Measurements from ENCODE around the gene GLT1D1.

The GLT1D1 gene

DNA sequence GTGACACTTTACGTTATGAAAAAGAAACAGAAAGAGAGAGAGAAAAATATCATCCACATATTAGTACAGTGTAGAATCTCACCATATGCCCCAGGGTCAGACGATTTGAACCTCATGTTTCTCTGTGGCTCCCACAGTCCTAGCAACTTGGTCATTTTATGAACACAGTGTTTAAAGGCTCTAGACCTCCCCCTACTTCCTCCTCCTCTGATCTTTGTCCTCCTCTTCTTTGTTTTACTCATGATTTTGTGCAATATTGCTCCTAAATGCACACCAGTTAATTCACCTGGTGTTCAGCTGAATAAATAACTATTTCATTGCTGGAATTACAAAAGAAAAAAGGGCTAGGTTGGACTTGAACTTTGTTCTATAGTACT is 18.2 kb downstream of the GLT1D1 start:
- TF ChIP-seq RARB (CRISPR knock-in tag; IDR thresholded peaks at IDR 0.05), result no peak
- TF ChIP-seq, protein P1, sequence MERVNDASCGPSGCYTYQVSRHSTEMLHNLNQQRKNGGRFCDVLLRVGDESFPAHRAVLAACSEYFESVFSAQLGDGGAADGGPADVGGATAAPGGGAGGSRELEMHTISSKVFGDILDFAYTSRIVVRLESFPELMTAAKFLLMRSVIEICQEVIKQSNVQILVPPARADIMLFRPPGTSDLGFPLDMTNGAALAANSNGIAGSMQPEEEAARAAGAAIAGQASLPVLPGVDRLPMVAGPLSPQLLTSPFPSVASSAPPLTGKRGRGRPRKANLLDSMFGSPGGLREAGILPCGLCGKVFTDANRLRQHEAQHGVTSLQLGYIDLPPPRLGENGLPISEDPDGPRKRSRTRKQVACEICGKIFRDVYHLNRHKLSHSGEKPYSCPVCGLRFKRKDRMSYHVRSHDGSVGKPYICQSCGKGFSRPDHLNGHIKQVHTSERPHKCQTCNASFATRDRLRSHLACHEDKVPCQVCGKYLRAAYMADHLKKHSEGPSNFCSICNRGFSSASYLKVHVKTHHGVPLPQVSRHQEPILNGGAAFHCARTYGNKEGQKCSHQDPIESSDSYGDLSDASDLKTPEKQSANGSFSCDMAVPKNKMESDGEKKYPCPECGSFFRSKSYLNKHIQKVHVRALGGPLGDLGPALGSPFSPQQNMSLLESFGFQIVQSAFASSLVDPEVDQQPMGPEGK (CRISPR knock-in tag; IDR thresholded peaks at IDR 0.05; ENCODE audit: borderline replicate concordance), result no peak
- no peak for TF ChIP-seq PPARA (CRISPR knock-in tag; IDR thresholded peaks at IDR 0.05; ENCODE audit: borderline replicate concordance)
- TF ChIP-seq ZNF8 (CRISPR knock-in tag; IDR thresholded peaks at IDR 0.05), result no peak
- no peak for TF ChIP-seq ISL1 (CRISPR knock-in tag; IDR thresholded peaks at IDR 0.05)
- TF ChIP-seq ZFP30 (CRISPR knock-in tag; IDR thresholded peaks at IDR 0.05), result no peak
- TF ChIP-seq, protein P2, sequence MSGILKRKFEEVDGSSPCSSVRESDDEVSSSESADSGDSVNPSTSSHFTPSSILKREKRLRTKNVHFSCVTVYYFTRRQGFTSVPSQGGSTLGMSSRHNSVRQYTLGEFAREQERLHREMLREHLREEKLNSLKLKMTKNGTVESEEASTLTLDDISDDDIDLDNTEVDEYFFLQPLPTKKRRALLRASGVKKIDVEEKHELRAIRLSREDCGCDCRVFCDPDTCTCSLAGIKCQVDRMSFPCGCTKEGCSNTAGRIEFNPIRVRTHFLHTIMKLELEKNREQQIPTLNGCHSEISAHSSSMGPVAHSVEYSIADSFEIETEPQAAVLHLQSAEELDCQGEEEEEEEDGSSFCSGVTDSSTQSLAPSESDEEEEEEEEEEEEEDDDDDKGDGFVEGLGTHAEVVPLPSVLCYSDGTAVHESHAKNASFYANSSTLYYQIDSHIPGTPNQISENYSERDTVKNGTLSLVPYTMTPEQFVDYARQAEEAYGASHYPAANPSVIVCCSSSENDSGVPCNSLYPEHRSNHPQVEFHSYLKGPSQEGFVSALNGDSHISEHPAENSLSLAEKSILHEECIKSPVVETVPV (CRISPR knock-in tag; IDR thresholded peaks at IDR 0.05), result no peak
- TF ChIP-seq, protein P3, sequence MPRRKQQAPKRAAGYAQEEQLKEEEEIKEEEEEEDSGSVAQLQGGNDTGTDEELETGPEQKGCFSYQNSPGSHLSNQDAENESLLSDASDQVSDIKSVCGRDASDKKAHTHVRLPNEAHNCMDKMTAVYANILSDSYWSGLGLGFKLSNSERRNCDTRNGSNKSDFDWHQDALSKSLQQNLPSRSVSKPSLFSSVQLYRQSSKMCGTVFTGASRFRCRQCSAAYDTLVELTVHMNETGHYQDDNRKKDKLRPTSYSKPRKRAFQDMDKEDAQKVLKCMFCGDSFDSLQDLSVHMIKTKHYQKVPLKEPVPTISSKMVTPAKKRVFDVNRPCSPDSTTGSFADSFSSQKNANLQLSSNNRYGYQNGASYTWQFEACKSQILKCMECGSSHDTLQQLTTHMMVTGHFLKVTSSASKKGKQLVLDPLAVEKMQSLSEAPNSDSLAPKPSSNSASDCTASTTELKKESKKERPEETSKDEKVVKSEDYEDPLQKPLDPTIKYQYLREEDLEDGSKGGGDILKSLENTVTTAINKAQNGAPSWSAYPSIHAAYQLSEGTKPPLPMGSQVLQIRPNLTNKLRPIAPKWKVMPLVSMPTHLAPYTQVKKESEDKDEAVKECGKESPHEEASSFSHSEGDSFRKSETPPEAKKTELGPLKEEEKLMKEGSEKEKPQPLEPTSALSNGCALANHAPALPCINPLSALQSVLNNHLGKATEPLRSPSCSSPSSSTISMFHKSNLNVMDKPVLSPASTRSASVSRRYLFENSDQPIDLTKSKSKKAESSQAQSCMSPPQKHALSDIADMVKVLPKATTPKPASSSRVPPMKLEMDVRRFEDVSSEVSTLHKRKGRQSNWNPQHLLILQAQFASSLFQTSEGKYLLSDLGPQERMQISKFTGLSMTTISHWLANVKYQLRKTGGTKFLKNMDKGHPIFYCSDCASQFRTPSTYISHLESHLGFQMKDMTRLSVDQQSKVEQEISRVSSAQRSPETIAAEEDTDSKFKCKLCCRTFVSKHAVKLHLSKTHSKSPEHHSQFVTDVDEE (CRISPR knock-in tag; IDR thresholded peaks at IDR 0.05), result no peak
- TF ChIP-seq, protein P4, sequence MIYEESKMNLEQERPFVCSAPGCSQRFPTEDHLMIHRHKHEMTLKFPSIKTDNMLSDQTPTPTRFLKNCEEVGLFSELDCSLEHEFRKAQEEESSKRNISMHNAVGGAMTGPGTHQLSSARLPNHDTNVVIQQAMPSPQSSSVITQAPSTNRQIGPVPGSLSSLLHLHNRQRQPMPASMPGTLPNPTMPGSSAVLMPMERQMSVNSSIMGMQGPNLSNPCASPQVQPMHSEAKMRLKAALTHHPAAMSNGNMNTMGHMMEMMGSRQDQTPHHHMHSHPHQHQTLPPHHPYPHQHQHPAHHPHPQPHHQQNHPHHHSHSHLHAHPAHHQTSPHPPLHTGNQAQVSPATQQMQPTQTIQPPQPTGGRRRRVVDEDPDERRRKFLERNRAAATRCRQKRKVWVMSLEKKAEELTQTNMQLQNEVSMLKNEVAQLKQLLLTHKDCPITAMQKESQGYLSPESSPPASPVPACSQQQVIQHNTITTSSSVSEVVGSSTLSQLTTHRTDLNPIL (CRISPR knock-in tag; IDR thresholded peaks at IDR 0.05; ENCODE audit: low read depth), result no peak
- no peak for TF ChIP-seq ZNF565 (CRISPR knock-in tag; conservative IDR thresholded peaks at IDR 0.05; ENCODE audit: low read depth)
- no peak for TF ChIP-seq CSDC2 (CRISPR knock-in tag; IDR thresholded peaks at IDR 0.05)
- TF ChIP-seq ZFP3 (CRISPR knock-in tag; IDR thresholded peaks at IDR 0.05), result no peak
- no peak for TF ChIP-seq ZNF70 (CRISPR knock-in tag; IDR thresholded peaks at IDR 0.05)
- no peak for TF ChIP-seq ZC3H10 (CRISPR knock-in tag; IDR thresholded peaks at IDR 0.05)
- TF ChIP-seq TCF4 (CRISPR knock-in tag; IDR thresholded peaks at IDR 0.05; ENCODE audit: borderline replicate concordance), result no peak
- TF ChIP-seq, protein P5, sequence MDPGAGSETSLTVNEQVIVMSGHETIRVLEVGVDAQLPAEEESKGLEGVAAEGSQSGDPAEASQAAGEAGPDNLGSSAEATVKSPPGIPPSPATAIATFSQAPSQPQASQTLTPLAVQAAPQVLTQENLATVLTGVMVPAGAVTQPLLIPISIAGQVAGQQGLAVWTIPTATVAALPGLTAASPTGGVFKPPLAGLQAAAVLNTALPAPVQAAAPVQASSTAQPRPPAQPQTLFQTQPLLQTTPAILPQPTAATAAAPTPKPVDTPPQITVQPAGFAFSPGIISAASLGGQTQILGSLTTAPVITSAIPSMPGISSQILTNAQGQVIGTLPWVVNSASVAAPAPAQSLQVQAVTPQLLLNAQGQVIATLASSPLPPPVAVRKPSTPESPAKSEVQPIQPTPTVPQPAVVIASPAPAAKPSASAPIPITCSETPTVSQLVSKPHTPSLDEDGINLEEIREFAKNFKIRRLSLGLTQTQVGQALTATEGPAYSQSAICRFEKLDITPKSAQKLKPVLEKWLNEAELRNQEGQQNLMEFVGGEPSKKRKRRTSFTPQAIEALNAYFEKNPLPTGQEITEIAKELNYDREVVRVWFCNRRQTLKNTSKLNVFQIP (CRISPR knock-in tag; IDR thresholded peaks at IDR 0.05; ENCODE audit: borderline replicate concordance, low read depth), result no peak
- no peak for TF ChIP-seq TOX (CRISPR knock-in tag; IDR thresholded peaks at IDR 0.05; ENCODE audit: borderline replicate concordance)
- TF ChIP-seq OSR1 (CRISPR knock-in tag; IDR thresholded peaks at IDR 0.05), result no peak
- no peak for TF ChIP-seq ESRRG (CRISPR knock-in tag; IDR thresholded peaks at IDR 0.05)
- TF ChIP-seq BACH2 (CRISPR knock-in tag; IDR thresholded peaks at IDR 0.05; ENCODE audit: borderline replicate concordance), result no peak

DNA sequence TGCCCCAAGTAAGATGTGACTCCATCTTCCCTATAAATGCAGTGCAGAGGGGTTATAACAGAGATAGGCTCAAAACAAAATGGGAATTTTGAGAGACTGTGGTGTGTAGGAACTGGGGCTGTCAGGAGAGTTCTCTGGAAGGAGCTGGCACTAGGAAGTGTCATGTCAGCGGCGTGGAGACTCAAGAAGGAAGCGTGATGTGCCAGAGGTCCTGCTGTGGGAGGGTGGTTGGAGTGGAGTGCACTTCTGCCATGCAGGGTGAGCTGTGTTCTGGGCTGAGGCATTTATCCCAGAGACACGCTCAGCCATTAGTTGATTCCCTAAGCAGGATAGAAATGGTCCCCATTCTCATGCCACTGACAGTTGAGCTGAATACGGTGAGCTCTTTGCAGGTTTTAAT is 19.0 kb downstream of the GLT1D1 start:
- no peak for ATAC-seq
- TF ChIP-seq, protein P1 (CRISPR knock-in tag; IDR thresholded peaks at IDR 0.05; ENCODE audit: borderline replicate concordance), result no peak
- TF ChIP-seq SNAI2 (CRISPR knock-in tag; IDR thresholded peaks at IDR 0.05) (no peak), ZNF8 (CRISPR knock-in tag; IDR thresholded peaks at IDR 0.05) (no peak), OSR1 (CRISPR knock-in tag; IDR thresholded peaks at IDR 0.05) (no peak), TOX (CRISPR knock-in tag; IDR thresholded peaks at IDR 0.05; ENCODE audit: borderline replicate concordance) (no peak), ISL1 (CRISPR knock-in tag; IDR thresholded peaks at IDR 0.05) (no peak), PPARA (CRISPR knock-in tag; IDR thresholded peaks at IDR 0.05; ENCODE audit: borderline replicate concordance) (no peak), ZC3H10 (CRISPR knock-in tag; IDR thresholded peaks at IDR 0.05) (no peak), ESRRG (CRISPR knock-in tag; IDR thresholded peaks at IDR 0.05) (no peak), CSDC2 (CRISPR knock-in tag; IDR thresholded peaks at IDR 0.05) (no peak), ZNF70 (CRISPR knock-in tag; IDR thresholded peaks at IDR 0.05) (no peak), ARNTL (CRISPR knock-in tag; IDR thresholded peaks at IDR 0.05; ENCODE audit: borderline replicate concordance, low read depth) (no peak)
- TF ChIP-seq, protein P2 (CRISPR knock-in tag; IDR thresholded peaks at IDR 0.05), result no peak
- TF ChIP-seq, protein P3 (CRISPR knock-in tag; IDR thresholded peaks at IDR 0.05), result no peak

More for the DNA sequence above, 18.2 kb downstream of the GLT1D1 start:
- no peak for ATAC-seq
